ENCODE measurements around the gene SEMA3C.

DNA sequence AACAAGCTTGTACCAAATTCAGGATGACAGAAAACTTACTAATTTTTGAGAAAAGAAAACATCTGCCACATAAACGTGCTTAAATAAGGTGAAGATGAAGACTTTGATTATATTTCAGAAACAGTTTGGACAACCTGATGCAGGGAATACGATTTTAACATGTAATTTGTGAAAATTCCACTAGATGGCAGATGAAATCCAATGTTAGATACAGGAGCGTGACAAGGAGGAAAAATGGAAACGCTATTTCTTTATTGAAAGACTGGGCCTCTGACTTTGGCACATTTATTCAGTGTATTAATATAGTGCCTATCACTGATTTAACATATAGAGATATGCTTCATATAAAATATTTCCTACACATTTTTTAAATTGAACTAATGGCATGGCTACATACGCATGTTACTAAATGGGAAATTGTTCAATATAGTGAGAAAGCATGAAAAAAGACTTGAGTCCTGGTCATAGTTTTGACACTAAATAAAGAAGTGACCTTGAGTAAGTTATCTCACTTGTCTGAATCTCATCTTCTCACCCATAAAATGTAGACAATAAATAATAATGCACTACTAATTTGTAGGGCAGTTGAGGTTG, 219.7 kb downstream of the SEMA3C start:
- TF ChIP-seq, protein P1, sequence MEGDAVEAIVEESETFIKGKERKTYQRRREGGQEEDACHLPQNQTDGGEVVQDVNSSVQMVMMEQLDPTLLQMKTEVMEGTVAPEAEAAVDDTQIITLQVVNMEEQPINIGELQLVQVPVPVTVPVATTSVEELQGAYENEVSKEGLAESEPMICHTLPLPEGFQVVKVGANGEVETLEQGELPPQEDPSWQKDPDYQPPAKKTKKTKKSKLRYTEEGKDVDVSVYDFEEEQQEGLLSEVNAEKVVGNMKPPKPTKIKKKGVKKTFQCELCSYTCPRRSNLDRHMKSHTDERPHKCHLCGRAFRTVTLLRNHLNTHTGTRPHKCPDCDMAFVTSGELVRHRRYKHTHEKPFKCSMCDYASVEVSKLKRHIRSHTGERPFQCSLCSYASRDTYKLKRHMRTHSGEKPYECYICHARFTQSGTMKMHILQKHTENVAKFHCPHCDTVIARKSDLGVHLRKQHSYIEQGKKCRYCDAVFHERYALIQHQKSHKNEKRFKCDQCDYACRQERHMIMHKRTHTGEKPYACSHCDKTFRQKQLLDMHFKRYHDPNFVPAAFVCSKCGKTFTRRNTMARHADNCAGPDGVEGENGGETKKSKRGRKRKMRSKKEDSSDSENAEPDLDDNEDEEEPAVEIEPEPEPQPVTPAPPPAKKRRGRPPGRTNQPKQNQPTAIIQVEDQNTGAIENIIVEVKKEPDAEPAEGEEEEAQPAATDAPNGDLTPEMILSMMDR (conservative IDR thresholded peaks at IDR 0.05; ENCODE audit: low read depth, low read length), result peak; percentile 65
- TF ChIP-seq EZH2 (IDR thresholded peaks at IDR 0.05; ENCODE audit: borderline replicate concordance, low read depth, low read length, poor library complexity, severe bottlenecking), result no peak

Measured in A673 (cell line).